GM18870 (cell line): ENCODE results near the gene CLCF1.

Experiments
- ATAC-seq: cut with Tn5 transposase; IDR thresholded peaks from one replicate; pipeline ENCODE4 v1.9.1; 2021; ENCODE audit warnings: moderate library complexity; ENCODE audit not compliant: unreplicated experiment

CLCF1 gene

GRCh38 chr11:67376063-67376820, 2.8 kb upstream of the CLCF1 start:
- no peak for ATAC-seq

GRCh38 chr11:67375320-67376055, 2.1 kb upstream of the CLCF1 start:
- ATAC-seq, result no peak

- no peak for ATAC-seq
These were observed 1.3 kb upstream of the CLCF1 start for GRCh38 chr11:67374571-67375281.

DNA sequence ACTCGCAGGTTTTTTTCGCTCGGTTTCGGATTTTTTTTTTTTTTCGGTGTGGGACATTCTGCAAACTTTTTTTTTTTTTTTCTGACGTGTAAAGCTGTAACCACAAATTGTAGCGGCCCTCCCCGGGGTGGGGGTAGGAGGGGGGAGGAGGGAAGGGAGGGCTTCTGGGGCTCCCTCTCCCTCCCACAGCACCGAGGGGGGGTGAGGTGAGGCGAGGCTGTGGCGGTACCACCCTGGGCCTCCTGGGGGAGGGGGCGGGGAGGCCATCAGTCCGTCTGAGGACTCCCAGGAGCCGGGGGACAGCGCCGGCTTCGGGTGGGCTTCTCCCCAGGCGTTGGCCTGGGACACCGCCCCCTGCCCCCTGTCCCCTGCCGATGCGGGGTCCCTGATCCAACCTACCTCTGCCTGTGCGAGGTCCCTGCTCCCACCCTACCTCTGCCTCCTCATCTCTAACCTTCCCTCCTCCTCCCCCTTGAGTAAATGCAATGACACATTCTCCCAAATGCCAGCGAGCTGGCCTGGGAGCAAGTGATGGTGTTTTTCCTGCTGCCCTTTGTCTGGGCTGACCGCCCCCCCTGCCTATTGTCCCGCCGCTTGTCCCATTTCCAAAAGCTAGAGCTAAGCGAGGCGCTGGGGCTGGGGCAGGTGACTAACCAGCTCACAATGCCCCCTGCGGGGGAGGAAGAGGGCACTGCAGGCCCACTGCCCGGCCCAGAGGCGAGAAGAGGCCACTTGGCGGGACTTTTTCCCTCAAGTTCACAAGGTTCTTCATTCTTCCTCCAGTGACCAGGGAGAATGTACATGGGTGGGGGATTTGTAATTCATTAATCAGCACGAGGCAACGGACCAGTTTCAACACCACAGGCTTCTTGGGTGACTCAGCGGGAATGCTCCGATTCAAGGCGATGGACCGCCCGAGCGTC, 511 bp upstream of the CLCF1 start:
- no peak for ATAC-seq

DNA sequence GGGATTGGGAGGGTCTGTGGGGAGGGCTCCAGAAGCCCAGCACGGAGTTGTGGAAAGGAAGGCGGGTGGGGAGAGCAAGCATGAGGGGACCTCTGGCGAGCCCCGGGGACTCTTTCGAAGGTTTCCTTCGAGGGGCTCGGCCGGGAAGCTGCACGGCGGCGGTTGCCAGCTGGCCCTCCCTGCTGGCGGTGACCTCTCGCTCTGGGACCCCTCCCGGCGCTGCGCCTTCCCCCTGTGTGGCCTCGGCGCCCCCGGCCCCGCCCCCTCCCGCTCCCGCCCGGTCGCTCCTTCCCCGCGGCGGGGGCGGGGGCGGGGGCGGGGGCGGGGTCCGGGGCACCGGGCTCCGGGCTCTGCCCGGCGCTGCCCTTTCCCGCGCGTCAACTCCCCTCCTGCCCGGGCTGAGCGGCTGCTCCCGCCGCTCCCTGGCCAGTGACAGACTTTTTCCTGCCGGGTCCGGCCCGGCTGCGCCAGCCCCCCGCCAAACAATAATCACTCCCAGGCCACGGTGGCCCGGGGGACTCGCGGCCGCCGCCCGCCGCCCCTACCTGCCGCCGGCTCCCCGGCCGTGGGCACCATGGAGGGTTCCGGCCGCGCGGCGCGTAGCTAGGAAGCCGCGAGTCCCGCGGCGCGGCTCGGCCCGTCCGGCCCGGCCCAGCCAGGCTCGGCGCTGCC, 941 bp downstream of the CLCF1 start:
- no peak for ATAC-seq

- no peak for ATAC-seq
These were observed 1.5 kb downstream of the CLCF1 start for GRCh38 chr11:67371911-67372320.

GRCh38 chr11:67371189-67371910, 2.0 kb downstream of the CLCF1 start:
- ATAC-seq, result no peak

- no peak for ATAC-seq
These were observed 2.9 kb downstream of the CLCF1 start for GRCh38 chr11:67370351-67371076.

GRCh38 chr11:67369801-67370284, 3.6 kb downstream of the CLCF1 start:
- no peak for ATAC-seq

DNA sequence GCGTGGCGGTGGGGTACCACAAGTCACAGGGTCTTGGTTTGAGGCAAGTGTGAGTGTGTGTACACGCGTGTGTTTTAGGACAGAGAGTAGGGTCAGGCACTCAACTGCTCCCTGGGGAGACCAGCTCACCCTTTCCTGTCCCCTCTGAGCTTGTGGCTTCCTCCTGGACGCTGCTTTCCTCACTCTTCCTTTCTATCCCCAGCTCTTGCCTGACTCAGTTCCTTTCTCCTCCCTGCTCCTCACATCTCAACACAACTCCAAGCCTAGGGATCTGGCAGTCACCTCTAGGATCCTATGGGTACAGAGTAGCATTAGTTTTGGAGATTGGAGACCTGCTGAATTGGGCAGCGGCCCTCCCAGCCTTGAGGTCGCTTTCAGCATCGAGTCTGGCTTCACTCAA, 4.1 kb downstream of the CLCF1 start:
- no peak for ATAC-seq

DNA sequence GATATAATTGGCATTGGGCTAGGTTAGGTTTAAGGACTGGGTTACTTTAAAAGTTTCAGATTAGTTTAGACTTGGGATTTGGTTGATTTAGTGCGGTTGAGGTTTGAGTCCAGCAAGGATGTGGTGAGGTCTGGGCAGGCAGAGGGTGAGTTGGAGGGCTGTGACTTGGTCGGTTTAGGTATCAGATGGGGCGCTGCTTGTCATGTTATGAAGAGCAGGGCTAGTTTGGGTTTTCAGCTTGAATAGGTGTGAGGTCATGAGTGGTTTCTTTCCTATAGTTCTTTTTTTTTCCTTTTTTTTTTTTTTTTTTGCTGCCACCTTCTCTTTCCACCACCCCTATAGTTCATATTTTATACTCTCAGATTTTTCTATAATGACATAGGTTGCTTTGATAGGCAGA, 4.8 kb downstream of the CLCF1 start:
- no peak for ATAC-seq

DNA sequence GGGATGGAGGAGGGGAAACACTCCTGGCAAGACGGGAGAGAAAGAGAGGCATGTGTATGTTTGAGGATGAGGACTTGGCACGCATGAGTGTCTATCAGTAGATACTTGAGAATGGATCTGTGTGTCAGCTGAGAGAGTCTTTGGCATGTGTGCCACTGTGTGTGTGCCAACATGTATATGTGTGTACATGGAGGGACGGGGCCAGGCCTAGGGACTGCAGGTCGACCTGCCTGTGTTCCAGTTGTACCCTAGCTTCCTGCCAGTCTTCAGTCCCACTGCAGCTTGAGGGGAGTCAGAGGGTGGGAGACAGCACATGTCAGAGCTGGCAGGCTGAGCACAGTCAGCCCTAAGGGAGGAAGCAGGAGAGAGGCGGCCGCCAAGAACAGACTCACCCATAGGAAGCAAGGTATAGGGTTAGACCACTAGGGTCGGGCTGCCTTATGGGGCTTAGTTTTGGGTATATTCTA, 5.6 kb downstream of the CLCF1 start:
- ATAC-seq, result no peak

DNA sequence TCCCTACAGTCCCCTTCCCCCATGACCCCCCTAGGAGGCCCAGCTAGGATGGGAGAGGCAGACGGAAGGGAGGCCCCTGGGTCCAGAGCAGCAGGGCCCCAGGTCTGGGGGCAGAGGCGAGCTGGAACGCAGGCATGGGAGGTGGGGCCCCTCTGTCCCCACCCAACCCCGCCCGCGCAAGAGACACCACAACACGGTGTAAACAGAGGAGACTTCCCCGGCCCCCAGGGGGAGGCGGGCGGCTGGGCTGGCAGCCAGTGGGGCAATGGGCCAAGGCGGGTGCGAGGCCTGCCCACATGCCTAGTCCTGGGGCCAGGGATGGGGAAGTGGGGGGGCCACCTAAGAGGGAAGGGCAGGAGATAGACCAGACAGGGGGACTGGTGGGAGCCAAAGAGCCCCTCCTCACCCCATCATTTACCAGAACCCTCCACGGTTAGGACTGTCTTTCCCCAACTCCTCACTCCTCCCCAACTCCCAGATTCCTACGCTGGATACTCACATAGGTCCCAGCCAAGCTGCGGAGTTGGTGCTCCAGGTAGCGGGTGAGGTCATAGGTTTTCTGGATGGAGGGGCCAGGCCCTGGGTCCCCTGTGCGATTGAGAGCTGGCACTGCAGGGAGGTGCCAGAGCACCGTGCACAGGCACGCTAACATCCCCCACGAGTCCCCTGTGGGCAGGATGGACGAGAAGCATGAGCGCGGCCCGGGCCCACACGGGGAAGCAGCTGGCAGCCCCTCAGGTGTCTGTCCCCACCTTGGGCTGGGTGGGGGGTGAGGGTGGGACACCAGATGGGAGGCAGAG, 6.2 kb downstream of the CLCF1 start:
- ATAC-seq, result no peak

DNA sequence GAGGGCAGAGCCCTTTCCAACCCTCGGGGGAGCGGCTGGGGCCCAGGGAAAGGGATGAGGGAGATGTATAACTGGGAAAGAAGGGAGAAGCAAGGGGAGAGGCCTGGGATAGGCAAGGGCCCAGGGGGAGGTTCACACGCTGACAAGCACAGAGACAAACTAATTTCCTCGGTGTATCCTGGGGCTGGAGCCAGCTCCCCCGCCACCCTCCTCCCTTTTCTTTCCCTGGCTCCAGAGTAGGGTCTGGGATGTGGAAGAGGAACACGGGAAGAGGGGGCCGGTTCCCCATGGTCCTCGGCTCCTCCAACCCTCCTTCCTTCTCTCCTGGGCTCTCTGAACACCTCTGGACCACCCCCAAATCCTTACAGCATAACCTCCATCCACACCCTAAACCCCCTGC, 6.9 kb downstream of the CLCF1 start:
- ATAC-seq, result no peak

- no peak for ATAC-seq
These were observed 7.5 kb downstream of the CLCF1 start for GRCh38 chr11:67365736-67366444.

DNA sequence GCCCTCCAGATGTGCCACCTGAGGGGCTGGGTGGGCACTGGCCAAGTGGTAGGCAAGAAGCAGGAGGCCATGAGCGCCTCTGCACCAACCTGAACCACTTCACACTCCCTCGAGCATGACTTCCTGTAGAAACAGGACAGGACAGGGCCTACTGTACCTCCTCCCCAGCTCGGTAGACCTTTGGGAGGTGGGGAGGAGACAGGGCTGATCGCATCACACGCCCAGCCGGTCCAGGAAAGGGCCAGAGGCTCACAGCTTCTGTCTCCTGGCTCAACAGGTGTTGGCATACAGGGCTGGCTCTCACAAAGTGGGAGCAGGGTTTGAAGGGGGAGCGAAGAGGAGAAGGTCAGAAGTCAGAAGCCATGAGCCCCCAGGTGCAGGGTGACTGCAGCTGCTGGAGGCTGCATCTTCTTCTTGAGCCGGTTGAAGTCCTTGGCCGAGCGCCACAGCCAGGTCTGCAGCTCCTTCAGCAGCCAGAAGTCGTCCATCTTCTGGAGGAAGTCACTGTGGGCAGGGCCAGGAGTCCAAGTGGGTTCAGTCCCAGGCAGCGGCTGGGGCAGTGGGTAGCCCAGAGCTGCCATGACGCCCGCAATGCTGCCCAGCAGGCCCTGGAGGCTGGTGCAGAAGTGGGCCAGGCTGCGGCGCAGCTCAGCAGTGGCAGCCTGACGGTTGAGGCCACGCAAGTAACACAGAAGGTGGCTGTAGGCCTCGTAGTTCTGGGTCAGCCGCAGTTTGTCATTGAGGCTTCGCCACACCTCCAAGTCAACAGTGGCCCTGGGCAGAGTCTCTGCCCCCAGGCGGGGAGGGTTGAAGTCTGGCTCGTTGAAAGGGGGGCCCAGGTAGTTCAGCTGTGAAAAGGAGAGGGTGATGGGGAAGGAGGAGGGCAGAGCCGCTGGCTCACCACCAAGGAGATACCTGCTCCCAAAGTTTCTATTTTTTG, 8.3 kb downstream of the CLCF1 start:
- ATAC-seq, result no peak
